GM10248 (cell line): ENCODE data around the gene COL13A1.

Experiments
- CTCF ChIA-PET: fragments of 300-600 bp; sonication (Branson Sonifier 250); formaldehyde crosslinking; extraction: SDS; loops from one replicate; lab custom pipeline; 2021; ENCODE audit warnings: antibody characterized with exemption; lab: Yijun Ruan, JAX
- POLR2A ChIA-PET: fragments of 350-650 bp; sonication (Branson Sonifier 250); formaldehyde crosslinking; extraction: SDS; loops from one replicate; lab custom pipeline; 2020; ENCODE audit warnings: antibody characterized with exemption; lab: Yijun Ruan, JAX
- DNase-seq: peaks from one replicate; pipeline ENCODE4 v3.0.0; 2012; ENCODE audit errors: extremely low spot score
- TF ChIP-seq, protein P1 (sequence below): IDR thresholded peaks from 2 replicates; pipeline ENCODE4 v1.5.1; 2012; ENCODE audit warnings: mild to moderate bottlenecking, low read depth; ENCODE audit errors: extremely low read depth, missing control alignments, control extremely low read depth

COL13A1 gene

DNA sequence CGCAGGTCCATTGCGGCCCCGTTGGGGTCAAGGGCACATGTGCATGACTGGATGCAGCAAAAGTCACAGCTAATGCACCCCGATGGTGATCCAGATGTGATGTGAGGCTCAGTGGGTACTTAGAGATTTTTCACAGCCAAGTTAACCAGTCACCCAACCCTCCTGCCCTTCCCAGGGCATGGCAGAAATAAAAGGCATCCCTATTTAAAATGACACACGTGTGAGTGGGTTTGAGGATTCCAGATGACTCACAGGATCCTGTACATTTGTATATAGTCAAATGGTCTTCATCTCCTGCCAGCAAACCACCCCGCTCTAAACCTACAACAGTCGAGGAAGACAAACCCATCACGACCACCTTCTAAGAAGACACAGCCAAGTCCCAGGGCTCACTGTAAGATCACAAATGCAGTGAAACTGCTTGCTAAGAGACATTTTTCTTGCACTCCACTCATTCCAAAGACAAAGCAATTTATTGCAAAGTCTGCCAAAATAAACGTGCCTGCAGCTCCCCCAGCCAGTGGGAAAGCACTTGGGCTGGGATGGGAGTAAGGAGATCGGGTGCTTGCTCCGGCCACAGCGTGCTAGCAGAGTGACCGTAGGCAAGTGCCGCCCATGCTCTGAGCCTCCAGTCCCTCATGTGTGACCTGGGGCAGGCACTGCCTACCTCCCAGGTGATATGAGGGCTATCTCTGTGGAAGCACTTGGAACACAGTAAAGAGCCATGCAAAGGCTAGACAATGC lies 164.4 kb downstream of the COL13A1 start:
- TF ChIP-seq, protein P1, sequence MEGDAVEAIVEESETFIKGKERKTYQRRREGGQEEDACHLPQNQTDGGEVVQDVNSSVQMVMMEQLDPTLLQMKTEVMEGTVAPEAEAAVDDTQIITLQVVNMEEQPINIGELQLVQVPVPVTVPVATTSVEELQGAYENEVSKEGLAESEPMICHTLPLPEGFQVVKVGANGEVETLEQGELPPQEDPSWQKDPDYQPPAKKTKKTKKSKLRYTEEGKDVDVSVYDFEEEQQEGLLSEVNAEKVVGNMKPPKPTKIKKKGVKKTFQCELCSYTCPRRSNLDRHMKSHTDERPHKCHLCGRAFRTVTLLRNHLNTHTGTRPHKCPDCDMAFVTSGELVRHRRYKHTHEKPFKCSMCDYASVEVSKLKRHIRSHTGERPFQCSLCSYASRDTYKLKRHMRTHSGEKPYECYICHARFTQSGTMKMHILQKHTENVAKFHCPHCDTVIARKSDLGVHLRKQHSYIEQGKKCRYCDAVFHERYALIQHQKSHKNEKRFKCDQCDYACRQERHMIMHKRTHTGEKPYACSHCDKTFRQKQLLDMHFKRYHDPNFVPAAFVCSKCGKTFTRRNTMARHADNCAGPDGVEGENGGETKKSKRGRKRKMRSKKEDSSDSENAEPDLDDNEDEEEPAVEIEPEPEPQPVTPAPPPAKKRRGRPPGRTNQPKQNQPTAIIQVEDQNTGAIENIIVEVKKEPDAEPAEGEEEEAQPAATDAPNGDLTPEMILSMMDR: no peak
- CTCF ChIA-PET: interaction anchor here (0.9 kb wide), 1 partner anchor 8 kb away, joined by 3 read pairs; no protein-coding TSS in a partner anchor
- POLR2A ChIA-PET: no interaction called here
- no peak for DNase-seq

DNA sequence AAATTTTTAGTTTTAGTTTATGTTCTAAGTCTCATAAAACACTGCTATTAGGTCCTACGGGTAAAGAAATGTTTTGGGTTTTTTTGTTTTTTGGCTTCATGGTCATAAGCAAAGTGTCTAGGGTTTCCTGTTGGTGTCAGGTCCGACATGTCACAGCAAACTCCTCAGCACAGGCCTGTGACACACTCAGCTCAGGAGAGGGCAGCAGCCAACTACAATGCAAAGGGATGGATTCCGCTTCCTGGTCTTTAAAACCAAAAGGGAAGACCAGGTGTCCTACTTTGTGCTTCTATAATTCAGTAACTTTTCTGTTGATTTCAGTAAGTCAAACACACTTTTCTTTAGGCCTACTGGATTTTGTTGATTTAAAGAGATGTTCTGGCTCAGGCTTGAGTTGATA lies 167.1 kb downstream of the COL13A1 start:
- TF ChIP-seq, protein P1: peak; percentile 6
- POLR2A ChIA-PET: no interaction called here
- no peak for DNase-seq
- CTCF ChIA-PET: interaction anchor here (2.0 kb wide), 1 partner anchor 10 kb away, joined by 10 read pairs; no protein-coding TSS in a partner anchor

DNA sequence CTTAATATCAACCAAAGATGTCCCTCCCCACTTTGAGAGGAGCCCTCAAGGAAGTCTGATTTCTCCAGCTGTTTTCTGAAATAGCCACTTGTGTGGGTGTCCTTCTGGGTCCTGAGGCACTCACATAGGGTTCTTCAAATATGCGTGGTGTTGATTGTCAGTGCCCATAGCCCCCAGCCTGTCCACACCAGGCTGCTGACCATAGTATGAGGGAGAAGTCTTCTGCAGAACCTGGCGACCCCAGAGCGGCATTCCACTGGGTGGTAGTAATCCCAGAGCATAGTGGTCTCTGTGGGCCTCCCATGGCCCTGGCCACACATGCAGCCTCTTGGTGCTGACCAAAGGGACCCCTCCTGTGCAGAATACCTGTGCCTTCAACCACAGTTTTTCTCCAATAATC lies 168.3 kb downstream of the COL13A1 start:
- no peak for DNase-seq
- ChIA-PET CTCF (interaction anchor here (1.3 to 3.0 kb wide), 3 partner anchors 11 to 56 kb away, joined by 4 to 27 read pairs (median 5); no protein-coding TSS in a partner anchor), POLR2A (no interaction called here)
- TF ChIP-seq, protein P1: no peak

DNA sequence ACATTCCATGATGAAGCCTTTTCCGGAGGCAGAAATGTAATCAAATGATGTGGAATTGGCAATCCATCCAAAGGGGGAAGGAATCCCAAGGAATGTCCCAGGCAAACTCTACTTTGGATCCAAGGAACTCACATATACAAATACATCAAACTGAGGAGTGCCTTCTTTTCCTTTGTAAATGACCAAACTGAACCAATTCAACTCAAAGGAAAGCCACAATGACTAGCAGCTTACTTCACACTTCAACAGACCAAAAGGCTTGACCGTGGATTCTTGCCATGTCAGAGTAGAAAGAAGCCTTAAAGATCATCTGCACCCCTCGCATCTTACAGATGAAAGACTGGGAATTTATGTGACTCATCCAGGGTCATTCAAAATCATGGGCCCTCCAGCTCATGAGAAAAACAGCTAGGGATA lies 171.3 kb downstream of the COL13A1 start:
- POLR2A ChIA-PET: no interaction called here
- DNase-seq: no peak
- TF ChIP-seq, protein P1: no peak
- CTCF ChIA-PET: interaction anchor here (1.5 to 2.2 kb wide), 2 partner anchors 13 to 15 kb away, joined by 4 to 14 read pairs; no protein-coding TSS in a partner anchor

DNA sequence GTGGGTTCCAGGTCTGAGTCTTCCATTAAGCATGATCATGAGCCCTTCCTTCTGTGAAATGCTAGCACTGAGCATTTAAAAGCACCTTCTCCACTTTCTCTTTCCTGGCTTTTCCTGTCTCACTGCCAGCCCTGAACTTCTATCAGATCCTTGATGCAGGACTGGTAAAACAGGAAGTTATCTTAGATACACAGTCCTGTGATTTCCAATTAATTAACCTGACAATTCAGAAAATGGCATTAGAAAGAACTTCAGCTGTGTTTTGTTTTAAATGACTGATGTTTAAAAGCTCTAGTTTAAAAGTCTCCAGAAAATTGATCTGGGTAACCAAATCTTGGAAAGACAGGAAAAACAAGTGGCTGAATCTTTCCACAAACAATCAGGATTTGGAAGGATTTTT lies 172.0 kb downstream of the COL13A1 start:
- no peak for DNase-seq
- CTCF ChIA-PET: interaction anchor here (0.9 to 2.2 kb wide), 4 partner anchors 13 to 142 kb away, joined by 3 to 14 read pairs (median 4); no protein-coding TSS in a partner anchor
- POLR2A ChIA-PET: no interaction called here
- TF ChIP-seq, protein P1: no peak

DNA sequence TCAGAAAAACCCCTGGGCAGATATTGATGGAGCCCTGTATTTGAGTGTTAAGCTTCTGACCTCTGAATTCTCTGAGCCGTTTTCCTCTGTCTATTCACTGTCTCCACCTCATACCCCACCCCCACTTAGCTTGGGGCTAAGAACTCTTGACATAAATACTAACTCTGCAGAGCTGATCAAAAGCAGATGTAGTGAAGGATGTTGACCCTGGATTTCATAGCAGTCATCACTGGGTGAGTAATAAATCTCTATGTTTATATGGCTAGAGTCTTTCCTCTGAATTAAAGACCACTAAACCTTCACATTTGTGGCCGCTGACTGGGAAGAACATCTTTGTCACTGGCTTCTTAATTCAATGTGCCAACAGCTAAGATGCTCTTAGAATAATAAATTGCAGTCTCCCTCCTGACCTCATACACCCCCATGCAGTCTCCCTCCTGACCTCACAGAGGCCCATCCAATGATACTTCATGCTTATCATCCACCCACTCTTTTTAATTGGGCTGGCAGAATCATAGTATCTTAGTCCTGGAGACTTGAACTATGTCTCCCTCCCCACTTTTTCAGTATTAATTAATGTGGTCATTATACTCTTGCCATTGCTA lies 172.9 kb downstream of the COL13A1 start:
- TF ChIP-seq, protein P1: no peak
- ChIA-PET POLR2A (no interaction called here), CTCF (interaction anchor here (1.7 to 2.2 kb wide), 2 partner anchors 17 to 19 kb away, joined by 4 to 14 read pairs; no protein-coding TSS in a partner anchor)
- no peak for DNase-seq
